MM.1S (cell line): ENCODE data around the gene CCDC63.

ENCODE experiments used
- EZH2phosphoT487 ChIP-seq: fragments of 300-600 bp; sonication (generic); IDR thresholded peaks from 2 replicates; pipeline ENCODE4 v1.6.1; 2018; ENCODE audit warnings: antibody characterized with exemption, low read length
- TF ChIP-seq, protein P1 (sequence below): fragments of 300-600 bp; sonication (generic); IDR thresholded peaks from 2 replicates; pipeline ENCODE4 v1.5.1; 2016; ENCODE audit warnings: antibody characterized with exemption, low read length, mixed read lengths

DNA sequence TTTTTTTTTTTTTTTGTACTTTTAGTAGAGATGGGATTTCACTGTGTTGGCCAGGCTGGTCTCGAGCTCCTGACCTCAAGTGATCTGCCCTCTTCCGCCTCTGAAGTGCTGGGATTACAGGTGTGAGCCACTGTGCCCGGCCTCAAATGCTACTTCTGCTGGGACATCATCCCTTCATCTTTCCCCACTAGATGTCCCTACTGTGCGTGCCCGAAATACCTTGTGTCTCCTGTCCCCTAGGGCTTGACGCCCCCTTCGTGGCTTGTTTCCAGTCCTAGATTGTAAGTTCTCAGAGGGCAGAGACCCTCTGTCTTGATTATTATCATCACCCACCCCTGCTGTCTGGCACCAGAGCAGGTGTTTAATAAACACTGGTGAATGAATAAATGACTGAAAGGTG lies 14.9 kb downstream of the CCDC63 start:
- TF ChIP-seq, protein P1, sequence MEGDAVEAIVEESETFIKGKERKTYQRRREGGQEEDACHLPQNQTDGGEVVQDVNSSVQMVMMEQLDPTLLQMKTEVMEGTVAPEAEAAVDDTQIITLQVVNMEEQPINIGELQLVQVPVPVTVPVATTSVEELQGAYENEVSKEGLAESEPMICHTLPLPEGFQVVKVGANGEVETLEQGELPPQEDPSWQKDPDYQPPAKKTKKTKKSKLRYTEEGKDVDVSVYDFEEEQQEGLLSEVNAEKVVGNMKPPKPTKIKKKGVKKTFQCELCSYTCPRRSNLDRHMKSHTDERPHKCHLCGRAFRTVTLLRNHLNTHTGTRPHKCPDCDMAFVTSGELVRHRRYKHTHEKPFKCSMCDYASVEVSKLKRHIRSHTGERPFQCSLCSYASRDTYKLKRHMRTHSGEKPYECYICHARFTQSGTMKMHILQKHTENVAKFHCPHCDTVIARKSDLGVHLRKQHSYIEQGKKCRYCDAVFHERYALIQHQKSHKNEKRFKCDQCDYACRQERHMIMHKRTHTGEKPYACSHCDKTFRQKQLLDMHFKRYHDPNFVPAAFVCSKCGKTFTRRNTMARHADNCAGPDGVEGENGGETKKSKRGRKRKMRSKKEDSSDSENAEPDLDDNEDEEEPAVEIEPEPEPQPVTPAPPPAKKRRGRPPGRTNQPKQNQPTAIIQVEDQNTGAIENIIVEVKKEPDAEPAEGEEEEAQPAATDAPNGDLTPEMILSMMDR, result no peak
- TF ChIP-seq EZH2phosphoT487, result no peak
